CD4-positive, alpha-beta memory T cell (primary cell): ENCODE results near the gene ZNF784. TPM values are rescaled to one million over a fixed set of nuclear protein-coding genes. Genes with fewer than 3 reads are reported as not detected.

Experiments
- CTCF ChIA-PET: fragments of 350-600 bp; sonication (Branson Sonifier 250); formaldehyde crosslinking; loops from one replicate; lab custom pipeline; 2021; ENCODE audit warnings: inconsistent platforms; ENCODE audit not compliant: partially characterized antibody; lab: Charles Lee
- POLR2A ChIA-PET: fragments of 350-600 bp; sonication (Branson Sonifier 250); formaldehyde crosslinking; loops from one replicate; lab custom pipeline; 2021; ENCODE audit not compliant: partially characterized antibody; lab: Charles Lee
- DNase-seq, 5 donors: peaks; one replicate each; pipeline versions ENCODE4 v3.0.0 to v3.0.0-alpha.2; 2020 to 2022; ENCODE audit warnings: mixed read lengths in 1 of 5
- H3K27ac ChIP-seq: one replicate; pipeline ENCODE4 v1.7.0; 2013; ENCODE audit warnings: low read depth, low read length
- H3K27me3 ChIP-seq: 2 replicates; pipeline ENCODE4 v1.7.0; 2013; ENCODE audit warnings: mild to moderate bottlenecking, low read length, moderate library complexity; ENCODE audit not compliant: insufficient read depth
- H3K36me3 ChIP-seq: 2 replicates; pipeline ENCODE4 v1.7.0; 2013; ENCODE audit warnings: mild to moderate bottlenecking, low read length, moderate library complexity; ENCODE audit not compliant: insufficient read depth
- H3K4me1 ChIP-seq: 2 replicates; pipeline ENCODE4 v1.7.0; 2013; ENCODE audit warnings: mild to moderate bottlenecking, low read length, moderate library complexity; ENCODE audit not compliant: insufficient read depth
- H3K4me3 ChIP-seq, 2 donors: one replicate each; pipeline ENCODE4 v1.7.0; 2013; ENCODE audit warnings: low read length in 2 of 2, mild to moderate bottlenecking in 1 of 2
- H3K9me3 ChIP-seq, 2 donors: one replicate each; pipeline ENCODE4 v1.7.0; 2013; ENCODE audit warnings: low read length in 2 of 2, control low read depth in 1 of 2; ENCODE audit not compliant: control insufficient read depth in 1 of 2
- H3K27ac Mint-ChIP-seq, 7 donors: one replicate each; pipeline ENCODE4 v1.8.0; 2020 to 2021; ENCODE audit warnings: mixed read lengths in 7 of 7, mild to moderate bottlenecking in 6 of 7, inconsistent platforms in 3 of 7, moderate library complexity in 3 of 7
- H3K27me3 Mint-ChIP-seq, 2 donors: one replicate each; pipeline ENCODE4 v1.8.0; 2020 to 2021; ENCODE audit warnings: mixed read lengths in 2 of 2
- H3K36me3 Mint-ChIP-seq, 2 donors: one replicate each; pipeline ENCODE4 v1.8.0; 2020 to 2021; ENCODE audit warnings: mixed read lengths in 2 of 2, inconsistent platforms in 1 of 2, mild to moderate bottlenecking in 1 of 2
- H3K4me1 Mint-ChIP-seq, 4 donors: one replicate each; pipeline ENCODE4 v1.8.0; 2020 to 2021; ENCODE audit warnings: mixed read lengths in 4 of 4, mild to moderate bottlenecking in 1 of 4
- H3K4me3 Mint-ChIP-seq, 8 donors: one replicate each; pipeline ENCODE4 v1.8.0; 2020 to 2021; ENCODE audit warnings: mixed read lengths in 8 of 8, mild to moderate bottlenecking in 7 of 8, moderate library complexity in 6 of 8, inconsistent platforms in 3 of 8
- H3K9me3 Mint-ChIP-seq, 8 donors: one replicate each; pipeline ENCODE4 v1.8.0; 2020 to 2021; ENCODE audit warnings: mixed read lengths in 8 of 8, mild to moderate bottlenecking in 5 of 8, inconsistent platforms in 3 of 8, moderate library complexity in 1 of 8
- intact Hi-C: fragments of 100-400 bp; cut with micrococcal nuclease; formaldehyde crosslinking; loops from one replicate; pipeline ENCODE4 v1.15.1; 2023
- polyA plus RNA-seq, 2 donors: library from polyadenylated mRNA; unstranded; fragments of 300-500 nt; fragmentation: Illumina TruSeq; gene quantifications; one replicate each; pipeline ENCODE4 v1.2.3, GENCODE V29; 2021
- total RNA-seq, 2 experiments: library from RNA; stranded (reverse); gene quantifications; one replicate each; pipeline ENCODE4 v1.2.3, GENCODE V29; 2021

Gene ZNF784
- total and polyA plus RNA-seq, 4 experiments from 2014 or later = 1.7 to 7.4 (median 4.7) TPM

DNA sequence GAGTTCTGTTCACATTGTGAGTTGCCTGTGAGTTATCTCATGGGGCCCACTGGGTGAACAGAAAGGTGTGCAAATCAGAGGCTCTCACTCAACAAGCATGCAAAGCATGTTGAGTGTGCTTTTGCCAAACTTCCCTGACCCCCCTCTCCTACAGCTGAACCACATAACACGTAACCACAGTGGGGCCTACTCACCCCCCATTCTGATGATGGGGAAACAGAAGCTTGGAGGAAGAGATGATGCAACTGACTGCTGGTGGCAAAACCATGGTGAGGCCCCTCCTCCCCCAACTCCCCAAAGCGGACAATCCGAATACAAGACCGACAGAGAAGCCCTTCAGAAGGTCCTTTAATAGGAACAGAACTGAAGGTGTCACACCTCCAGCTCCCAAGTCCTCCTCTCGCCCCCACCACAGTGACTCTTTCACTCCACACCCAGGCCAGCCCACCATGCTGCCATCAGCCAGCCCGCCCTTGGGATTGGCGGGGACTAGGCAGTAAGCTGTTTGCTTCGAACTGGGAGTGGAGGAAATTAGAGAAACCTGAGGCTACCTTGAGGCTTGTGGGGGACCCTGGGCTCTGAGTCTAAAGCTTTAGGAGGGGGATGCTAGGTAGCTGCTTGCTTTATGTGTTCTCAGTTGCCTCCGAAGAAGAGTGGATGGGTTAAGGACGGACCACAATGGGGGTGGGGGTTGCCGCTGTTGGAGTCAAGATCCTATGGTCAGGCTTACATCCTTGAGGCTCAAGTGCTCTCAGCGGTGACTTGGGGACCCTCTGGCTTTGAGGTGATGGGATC lies 3.8 kb downstream of the ZNF784 start:
- Histone ChIP-seq H3K36me3 (peaks cover 6% of the 10 kb centered on the region), H3K4me1 (peaks cover 20% of the 10 kb centered on the region), H3K4me3 (no peak overlapping the region), H3K9me3 (no peaks in the 10 kb centered on the region), H3K27ac (no peak overlapping the region), H3K27me3 (no peaks in the 10 kb centered on the region)
- intact Hi-C loops = loop anchor here (10.0 kb wide), 1 partner anchor 236 kb away; the partner anchor contains the start of genes RPL28 and TMEM238
- ChIA-PET CTCF (interaction anchor here (3.4 to 9.1 kb wide), 2 partner anchors 12 to 14 kb away, joined by 11 to 94 read pairs; partner anchors contain the start of gene ZNF865), POLR2A (interaction anchor here (1.2 kb wide), 1 partner anchor 9 kb away, joined by 3 read pairs; no protein-coding TSS in a partner anchor)
- peak overlapping the region in 1 of 8 donors; percentile 34 for H3K4me3 Mint-ChIP-seq
- no peaks in the 10 kb centered on the region for H3K27me3 Mint-ChIP-seq
- H3K9me3 Mint-ChIP-seq = no peaks in the 10 kb centered on the region
- H3K36me3 Mint-ChIP-seq = peaks cover 4 to 21% of the 10 kb centered on the region in 2 donors
- peak in 1 of 5 donors; percentile 35 for DNase-seq
- H3K4me1 Mint-ChIP-seq = peaks cover 16 to 34% (median 26%) of the 10 kb centered on the region in 4 donors
- peak overlapping the region in 6 of 7 donors; percentile 27 to 77 (median 68) for H3K27ac Mint-ChIP-seq

DNA sequence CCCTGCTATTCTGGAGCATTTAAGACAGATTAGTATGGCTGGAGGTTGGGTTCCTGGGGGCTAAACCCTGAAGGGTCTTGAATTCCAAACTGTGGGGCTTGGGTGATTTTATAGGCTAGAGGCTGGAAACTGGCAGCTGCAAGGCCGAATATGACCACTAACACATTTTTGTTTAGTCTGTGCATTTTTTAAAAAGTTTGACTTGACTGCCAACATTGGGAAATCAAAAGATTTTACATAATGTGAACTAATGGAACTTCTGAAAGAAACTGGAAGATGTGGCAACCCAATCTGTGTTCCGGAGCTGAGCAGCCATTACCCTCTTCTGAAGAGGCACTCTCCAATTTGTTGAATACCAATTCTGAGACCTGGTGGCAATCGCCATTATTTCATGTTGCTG lies 5.1 kb downstream of the ZNF784 start:
- no peaks in the 10 kb centered on the region for H3K27me3 Mint-ChIP-seq
- peaks cover 10% of the 10 kb centered on the region for H3K4me1 ChIP-seq
- H3K27ac ChIP-seq = no peak overlapping the region
- no peaks in the 10 kb centered on the region for H3K9me3 ChIP-seq
- ChIA-PET CTCF (interaction anchor here (1.0 to 3.4 kb wide), 4 partner anchors 11 to 115 kb away, joined by 3 to 15 read pairs (median 9); partner anchors contain the start of gene ZNF865), POLR2A (interaction anchor here (1.1 kb wide), 1 partner anchor 12 kb away, joined by 4 read pairs; no protein-coding TSS in a partner anchor)
- intact Hi-C loops = no loop called here
- no peak overlapping the region for H3K4me3 Mint-ChIP-seq
- peaks cover 10 to 26% (median 18%) of the 10 kb centered on the region in 4 donors for H3K4me1 Mint-ChIP-seq
- no peak for DNase-seq
- no peaks in the 10 kb centered on the region for H3K9me3 Mint-ChIP-seq
- H3K36me3 ChIP-seq = peaks cover 6% of the 10 kb centered on the region
- peak overlapping the region in 2 of 7 donors; percentile 35 to 69 for H3K27ac Mint-ChIP-seq
- H3K4me3 ChIP-seq = no peak overlapping the region
- H3K36me3 Mint-ChIP-seq = peaks cover 4 to 20% of the 10 kb centered on the region in 2 donors
- no peaks in the 10 kb centered on the region for H3K27me3 ChIP-seq

DNA sequence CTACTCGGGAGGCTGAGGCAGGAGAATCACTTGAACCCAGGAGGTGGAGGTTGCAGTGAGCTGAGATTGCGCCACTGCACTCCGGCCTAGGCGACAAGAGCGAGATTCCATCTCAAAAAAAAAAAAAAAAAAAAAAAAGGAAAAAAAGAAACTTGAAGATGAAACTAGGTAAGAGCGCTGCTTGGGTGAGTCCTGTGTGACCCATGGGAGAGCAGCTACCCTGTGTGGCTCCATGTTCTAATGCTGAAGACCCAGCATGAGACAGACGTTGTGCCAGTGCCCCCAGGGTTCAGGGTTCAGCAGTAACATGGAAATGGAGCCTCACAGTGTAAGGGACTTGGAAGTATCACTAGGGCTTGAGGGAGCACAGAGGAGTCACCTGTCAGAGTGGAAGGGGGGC lies 5.9 kb downstream of the ZNF784 start:
- Mint-ChIP-seq H3K36me3 (peaks cover 4 to 14% of the 10 kb centered on the region in 2 donors), H3K4me1 (peaks cover 6 to 19% (median 11%) of the 10 kb centered on the region in 4 donors), H3K27ac (peak overlapping the region in 1 of 7 donors; percentile 37), H3K4me3 (no peak overlapping the region), H3K27me3 (no peaks in the 10 kb centered on the region), H3K9me3 (no peaks in the 10 kb centered on the region)
- Histone ChIP-seq H3K9me3 (no peaks in the 10 kb centered on the region), H3K27me3 (no peaks in the 10 kb centered on the region), H3K4me3 (no peak overlapping the region), H3K4me1 (peaks cover 5% of the 10 kb centered on the region), H3K27ac (no peak overlapping the region), H3K36me3 (peaks cover 6% of the 10 kb centered on the region)
- POLR2A ChIA-PET = interaction anchor here (0.6 to 1.6 kb wide), 2 partner anchors 12 to 157 kb away, joined by 3 read pairs; partner anchors contain the start of gene ISOC2
- CTCF ChIA-PET = interaction anchor here (2.2 to 3.4 kb wide), 3 partner anchors 12 to 114 kb away, joined by 7 to 15 read pairs (median 11); partner anchors contain the start of gene ZNF865
- DNase-seq = no peak
- intact Hi-C loops = no loop called here

DNA sequence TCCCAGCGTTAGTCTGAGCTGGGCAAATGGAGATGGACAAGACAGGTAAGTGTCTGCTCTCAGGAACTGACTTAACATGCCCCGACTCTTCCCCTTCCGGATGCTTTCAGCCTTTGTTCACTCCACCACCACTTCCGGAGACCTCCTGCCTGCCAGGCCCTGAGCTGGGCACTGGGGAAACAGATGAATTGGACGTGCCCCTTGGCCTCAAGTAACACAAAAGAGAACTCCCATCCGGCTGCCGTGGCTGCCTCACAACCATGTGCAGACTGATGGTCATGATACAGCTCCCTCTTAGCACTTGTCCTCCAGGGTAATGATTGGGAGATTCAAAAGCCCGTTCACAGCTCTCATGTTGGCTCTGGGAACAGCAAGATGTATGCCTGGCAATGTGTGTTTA lies 6.9 kb downstream of the ZNF784 start:
- ChIA-PET POLR2A (interaction anchor here (1.0 to 1.6 kb wide), 2 partner anchors 8 to 156 kb away, joined by 3 read pairs; partner anchors contain the start of gene ISOC2), CTCF (interaction anchor here (1.0 to 2.7 kb wide), 2 partner anchors 9 to 11 kb away, joined by 3 to 15 read pairs; partner anchors contain the start of gene ZNF865)
- H3K4me3 ChIP-seq = no peak overlapping the region

DNA sequence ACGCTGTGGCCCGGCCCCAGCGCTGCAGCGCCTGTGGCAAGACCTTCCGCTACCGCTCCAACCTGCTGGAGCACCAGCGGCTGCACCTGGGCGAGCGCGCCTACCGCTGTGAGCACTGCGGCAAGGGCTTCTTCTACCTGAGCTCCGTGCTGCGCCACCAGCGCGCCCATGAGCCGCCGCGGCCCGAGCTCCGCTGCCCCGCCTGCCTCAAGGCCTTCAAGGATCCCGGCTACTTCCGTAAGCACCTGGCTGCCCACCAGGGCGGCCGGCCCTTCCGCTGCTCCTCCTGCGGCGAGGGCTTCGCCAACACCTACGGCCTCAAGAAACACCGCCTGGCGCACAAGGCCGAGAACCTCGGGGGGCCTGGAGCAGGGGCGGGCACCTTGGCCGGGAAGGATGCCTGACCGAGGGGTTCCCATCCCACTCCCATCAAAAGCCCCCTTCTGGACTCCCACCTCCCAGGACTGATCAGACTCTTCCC lies 7.9 kb downstream of the ZNF784 start:
- Mint-ChIP-seq H3K9me3 (no peaks in the 10 kb centered on the region), H3K27me3 (no peaks in the 10 kb centered on the region), H3K36me3 (peaks cover 12 to 27% of the 10 kb centered on the region in 2 donors), H3K4me1 (peaks cover 8 to 25% (median 16%) of the 10 kb centered on the region in 4 donors), H3K27ac (no peak overlapping the region), H3K4me3 (peak overlapping the region in 1 of 8 donors; percentile 10)
- DNase-seq = peak in 1 of 5 donors; percentile 6
- Histone ChIP-seq H3K27ac (no peak overlapping the region), H3K27me3 (no peaks in the 10 kb centered on the region), H3K9me3 (no peaks in the 10 kb centered on the region), H3K36me3 (peaks cover 10% of the 10 kb centered on the region), H3K4me1 (peaks cover 5% of the 10 kb centered on the region), H3K4me3 (no peak overlapping the region)
- intact Hi-C loops = no loop called here
- POLR2A ChIA-PET = interaction anchor here (1.4 kb wide), 1 partner anchor 33 kb away, joined by 3 read pairs; no protein-coding TSS in a partner anchor
- CTCF ChIA-PET = no interaction called here

More for the DNA sequence above, 6.9 kb downstream of the ZNF784 start:
- Histone ChIP-seq H3K4me1 (peaks cover 5% of the 10 kb centered on the region), H3K27ac (no peak overlapping the region), H3K27me3 (no peaks in the 10 kb centered on the region), H3K36me3 (peaks cover 6% of the 10 kb centered on the region), H3K9me3 (no peaks in the 10 kb centered on the region)
- peaks cover 6 to 15% (median 13%) of the 10 kb centered on the region in 4 donors for H3K4me1 Mint-ChIP-seq
- H3K27me3 Mint-ChIP-seq = no peaks in the 10 kb centered on the region
- H3K27ac Mint-ChIP-seq = peak overlapping the region in 1 of 7 donors; percentile 15
- peak overlapping the region in 1 of 8 donors; percentile 41 for H3K4me3 Mint-ChIP-seq
- H3K36me3 Mint-ChIP-seq = peaks cover 12 to 20% of the 10 kb centered on the region in 2 donors
- H3K9me3 Mint-ChIP-seq = no peaks in the 10 kb centered on the region
- intact Hi-C loops = no loop called here
- DNase-seq = peak in 1 of 5 donors; percentile 8

DNA sequence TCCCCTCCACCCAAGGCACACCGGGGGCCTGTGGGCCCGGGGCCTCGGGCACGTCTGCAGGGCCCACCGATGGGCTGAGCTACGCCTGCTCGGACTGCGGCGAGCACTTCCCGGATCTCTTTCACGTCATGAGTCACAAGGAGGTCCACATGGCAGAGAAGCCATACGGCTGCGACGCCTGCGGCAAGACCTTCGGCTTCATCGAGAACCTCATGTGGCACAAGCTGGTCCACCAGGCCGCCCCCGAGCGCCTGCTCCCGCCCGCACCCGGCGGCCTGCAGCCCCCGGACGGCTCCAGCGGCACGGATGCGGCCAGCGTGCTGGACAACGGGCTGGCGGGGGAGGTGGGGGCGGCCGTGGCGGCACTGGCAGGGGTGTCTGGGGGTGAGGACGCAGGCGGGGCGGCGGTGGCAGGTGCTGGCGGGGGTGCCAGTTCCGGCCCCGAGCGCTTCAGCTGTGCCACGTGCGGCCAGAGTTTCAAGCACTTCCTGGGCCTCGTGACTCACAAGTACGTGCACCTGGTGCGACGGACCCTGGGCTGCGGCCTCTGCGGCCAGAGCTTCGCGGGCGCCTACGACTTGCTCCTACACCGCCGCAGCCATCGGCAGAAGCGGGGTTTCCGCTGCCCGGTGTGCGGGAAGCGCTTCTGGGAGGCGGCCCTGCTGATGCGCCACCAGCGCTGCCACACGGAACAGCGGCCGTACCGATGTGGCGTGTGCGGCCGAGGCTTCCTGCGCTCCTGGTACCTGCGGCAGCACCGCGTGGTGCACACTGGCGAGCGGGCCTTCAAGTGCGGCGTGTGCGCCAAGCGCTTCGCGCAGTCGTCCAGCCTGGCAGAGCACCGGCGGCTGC lies 8.6 kb downstream of the ZNF784 start:
- H3K36me3 ChIP-seq = peaks cover 11% of the 10 kb centered on the region
- Mint-ChIP-seq H3K4me1 (peaks cover 9 to 26% (median 17%) of the 10 kb centered on the region in 4 donors), H3K9me3 (no peaks in the 10 kb centered on the region), H3K36me3 (peaks cover 12 to 33% of the 10 kb centered on the region in 2 donors), H3K27ac (no peak overlapping the region), H3K27me3 (no peaks in the 10 kb centered on the region), H3K4me3 (no peak overlapping the region)
- ChIA-PET POLR2A (interaction anchor here (0.7 to 1.4 kb wide), 2 partner anchors 9 to 34 kb away, joined by 3 read pairs; partner anchors contain the start of gene ZNF784), CTCF (no interaction called here)
- DNase-seq = peak in 1 of 5 donors; percentile 17
- H3K4me1 ChIP-seq = peaks cover 5% of the 10 kb centered on the region
- H3K27ac ChIP-seq = no peak overlapping the region
- H3K4me3 ChIP-seq = no peak overlapping the region
- intact Hi-C loops = no loop called here
- no peaks in the 10 kb centered on the region for H3K27me3 ChIP-seq
- H3K9me3 ChIP-seq = no peaks in the 10 kb centered on the region
